HPDE6-E6E7 (cell line): ENCODE results near the gene REV1.

Experiments
- DNase-seq: peaks from one replicate; pipeline ENCODE4 v3.0.0; 2011; ENCODE audit warnings: missing footprints; ENCODE audit errors: extremely low spot score

REV1 gene

GRCh38 chr2:99448556-99448955 lies 41.3 kb downstream of the REV1 start:
- DNase-seq, result peak; percentile 9

- no peak for DNase-seq
Measured at GRCh38 chr2:99445065-99445464, 44.8 kb downstream of the REV1 start.

- no peak for DNase-seq
Measured at GRCh38 chr2:99444222-99444621, 45.6 kb downstream of the REV1 start.

GRCh38 chr2:99442837-99443236 lies 47.0 kb downstream of the REV1 start:
- peak; percentile 10 for DNase-seq

- no peak for DNase-seq
Measured at GRCh38 chr2:99439971-99440505, 49.8 kb downstream of the REV1 start.

- no peak for DNase-seq
Measured at GRCh38 chr2:99436874-99437273, 52.9 kb downstream of the REV1 start.

GRCh38 chr2:99433340-99433739 lies 56.5 kb downstream of the REV1 start:
- DNase-seq, result no peak

- DNase-seq, result no peak
Measured at GRCh38 chr2:99431587-99432275, 58.1 kb downstream of the REV1 start.

- DNase-seq, result no peak
Measured at GRCh38 chr2:99430614-99431291, 59.1 kb downstream of the REV1 start.

GRCh38 chr2:99425022-99425421 lies 64.8 kb downstream of the REV1 start:
- DNase-seq, result no peak

- no peak for DNase-seq
Measured at GRCh38 chr2:99424371-99424770, 65.4 kb downstream of the REV1 start.

GRCh38 chr2:99422599-99422998 lies 67.2 kb downstream of the REV1 start:
- DNase-seq, result no peak

- DNase-seq, result no peak
Measured at GRCh38 chr2:99421469-99421868, 68.3 kb downstream of the REV1 start.

GRCh38 chr2:99420751-99421299 lies 69.0 kb downstream of the REV1 start:
- DNase-seq, result no peak

- no peak for DNase-seq
Measured at GRCh38 chr2:99420031-99420430, 69.8 kb downstream of the REV1 start.

- DNase-seq, result no peak
Measured at GRCh38 chr2:99417396-99417795, 72.4 kb downstream of the REV1 start.

GRCh38 chr2:99414566-99414965 lies 75.3 kb downstream of the REV1 start:
- DNase-seq, result no peak

GRCh38 chr2:99410276-99410675 lies 79.5 kb downstream of the REV1 start:
- DNase-seq, result no peak

GRCh38 chr2:99406137-99406536 lies 83.7 kb downstream of the REV1 start:
- DNase-seq, result no peak

- no peak for DNase-seq
Measured at GRCh38 chr2:99404797-99405669, 84.8 kb downstream of the REV1 start.

GRCh38 chr2:99404039-99404796 lies 85.6 kb downstream of the REV1 start:
- no peak for DNase-seq
